ENCODE measurements around the gene MARK2. TPM values are rescaled to one million over a fixed set of nuclear protein-coding genes. Genes with fewer than 3 reads are reported as not detected.

Gene MARK2
- 31.8 and 33.4 TPM in 2 replicates for total RNA-seq
- long read RNA-seq, partial matches to known transcripts, result 0 of 1 reads
- long read RNA-seq, other reads (novel, unspliced or antisense), result 1 of 1 reads

- Mint-ChIP-seq H3K27ac (ENCODE audit: unreplicated experiment) (peak within 1 kb of the TSS; percentile 91), H3K9me3 (ENCODE audit: unreplicated experiment) (no peaks in the 10 kb centered on the region), H3K4me1 (ENCODE audit: unreplicated experiment) (peaks cover 33% of the 10 kb centered on the region), H3K27me3 (ENCODE audit: unreplicated experiment) (no peaks in the 10 kb centered on the region), H3K4me3 (ENCODE audit: unreplicated experiment) (peak within 1 kb of the TSS; percentile 94), H3K36me3 (ENCODE audit: unreplicated experiment) (peaks cover 2% of the 10 kb centered on the region)
- peak; percentile 100 for DNase-seq (ENCODE audit: extremely low spot score, unreplicated experiment)
- TF ChIP-seq CTCF (IDR thresholded peaks at IDR 0.05), result no peak
These were observed at the start of gene MARK2 for GRCh38 chr11:63838678-63839507. MARK2 (plus strand) TSS chr11:63839110; CDS start chr11:63839507, 397 bp downstream.

DNA sequence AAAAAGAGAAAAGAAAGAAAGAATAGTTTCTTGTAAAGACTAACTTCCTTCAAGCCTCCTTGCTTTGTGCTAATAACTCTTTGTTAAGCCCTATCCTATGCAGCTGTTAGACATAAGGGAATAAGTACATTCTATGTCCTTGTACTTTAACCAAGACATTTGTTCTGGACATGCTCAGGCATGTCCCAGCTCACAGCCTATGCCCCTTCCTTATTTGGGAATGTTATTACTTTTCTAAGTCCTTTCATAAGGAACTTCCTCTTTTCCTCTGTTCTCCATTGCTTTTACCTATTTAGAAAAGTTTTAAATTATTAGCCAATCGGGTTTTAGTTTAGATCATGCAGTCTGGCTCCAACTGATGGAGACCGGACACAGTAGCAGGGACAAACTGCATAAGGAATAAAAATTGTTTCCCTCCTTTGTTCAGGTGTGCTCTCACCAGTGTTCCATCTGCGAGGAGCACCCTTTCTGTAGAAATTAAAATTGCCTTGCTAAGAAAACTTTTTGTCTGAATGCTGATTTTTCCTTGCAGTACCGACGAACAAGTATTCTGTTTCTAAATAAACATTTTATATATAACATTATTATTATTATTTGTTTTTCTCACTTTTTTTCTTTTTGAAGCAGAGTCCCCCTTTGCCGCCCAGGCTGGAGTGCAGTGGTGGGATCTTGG lies 47.3 kb upstream of the MARK2 start:
- Mint-ChIP-seq H3K4me3 (ENCODE audit: unreplicated experiment) (no peak overlapping the region), H3K27me3 (ENCODE audit: unreplicated experiment) (no peaks in the 10 kb centered on the region), H3K9me3 (ENCODE audit: unreplicated experiment) (peaks cover 4% of the 10 kb centered on the region), H3K36me3 (ENCODE audit: unreplicated experiment) (peaks cover 7% of the 10 kb centered on the region), H3K27ac (ENCODE audit: unreplicated experiment) (no peak overlapping the region), H3K4me1 (ENCODE audit: unreplicated experiment) (no peaks in the 10 kb centered on the region)
- TF ChIP-seq CTCF (IDR thresholded peaks at IDR 0.05), result no peak
- no peak for DNase-seq (ENCODE audit: extremely low spot score, unreplicated experiment)

DNA sequence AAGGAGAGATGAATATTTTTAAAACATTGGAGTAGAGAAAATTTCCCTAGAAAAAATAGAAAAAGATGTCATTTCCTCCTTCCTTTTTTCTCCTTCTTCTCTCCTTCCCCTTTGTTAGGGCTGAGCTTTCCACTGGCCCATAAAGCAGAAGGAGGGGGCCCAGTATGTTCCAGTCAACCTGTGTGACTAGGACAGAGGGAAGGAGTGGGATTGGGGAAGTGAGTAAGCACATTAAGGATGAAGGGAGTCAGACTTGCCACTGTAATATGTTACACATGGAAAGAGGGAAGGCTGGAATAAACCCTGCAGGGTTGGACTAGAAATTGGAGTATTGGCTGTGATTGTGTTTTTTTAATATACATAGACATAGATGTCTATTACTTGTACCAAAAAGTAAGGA lies 45.7 kb upstream of the MARK2 start:
- Mint-ChIP-seq H3K27ac (ENCODE audit: unreplicated experiment) (no peak overlapping the region), H3K4me3 (ENCODE audit: unreplicated experiment) (no peak overlapping the region), H3K4me1 (ENCODE audit: unreplicated experiment) (no peaks in the 10 kb centered on the region), H3K27me3 (ENCODE audit: unreplicated experiment) (no peaks in the 10 kb centered on the region), H3K36me3 (ENCODE audit: unreplicated experiment) (peaks cover 7% of the 10 kb centered on the region), H3K9me3 (ENCODE audit: unreplicated experiment) (peaks cover 4% of the 10 kb centered on the region)
- no peak for TF ChIP-seq CTCF (IDR thresholded peaks at IDR 0.05)
- no peak for DNase-seq (ENCODE audit: extremely low spot score, unreplicated experiment)

DNA sequence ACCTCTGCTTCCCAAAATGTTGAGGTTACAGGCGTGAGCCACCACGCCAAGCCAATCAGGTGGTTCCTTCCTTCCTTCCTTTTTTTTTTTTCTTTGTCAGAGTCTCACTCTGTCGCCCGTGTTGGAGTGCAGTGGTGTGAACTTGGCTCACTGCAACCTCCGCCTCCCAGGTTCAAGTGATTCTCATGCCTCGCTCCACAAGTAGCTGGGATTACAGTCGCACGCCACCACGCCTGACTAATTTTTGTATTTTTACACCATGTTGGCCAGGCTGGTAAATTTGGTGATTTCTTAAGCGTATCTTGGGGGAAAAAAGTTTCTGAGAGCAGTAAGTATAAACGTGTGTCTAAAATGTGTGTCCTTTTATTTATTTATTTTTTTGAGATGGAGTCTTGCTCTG lies 43.8 kb upstream of the MARK2 start:
- no peak for DNase-seq (ENCODE audit: extremely low spot score, unreplicated experiment)
- H3K4me3 Mint-ChIP-seq (ENCODE audit: unreplicated experiment), result no peak overlapping the region
- H3K36me3 Mint-ChIP-seq (ENCODE audit: unreplicated experiment), result peaks cover 7% of the 10 kb centered on the region
- H3K9me3 Mint-ChIP-seq (ENCODE audit: unreplicated experiment), result peaks cover 4% of the 10 kb centered on the region
- TF ChIP-seq CTCF (IDR thresholded peaks at IDR 0.05), result no peak
- H3K27ac Mint-ChIP-seq (ENCODE audit: unreplicated experiment), result no peak overlapping the region
- no peaks in the 10 kb centered on the region for H3K27me3 Mint-ChIP-seq (ENCODE audit: unreplicated experiment)
- H3K4me1 Mint-ChIP-seq (ENCODE audit: unreplicated experiment), result no peaks in the 10 kb centered on the region

GRCh38 chr11:63800921-63801320 lies 38.0 kb upstream of the MARK2 start:
- no peak overlapping the region for H3K4me3 Mint-ChIP-seq (ENCODE audit: unreplicated experiment)
- H3K4me1 Mint-ChIP-seq (ENCODE audit: unreplicated experiment), result peaks cover under 1% of the 10 kb centered on the region
- no peaks in the 10 kb centered on the region for H3K36me3 Mint-ChIP-seq (ENCODE audit: unreplicated experiment)
- no peak overlapping the region for H3K27ac Mint-ChIP-seq (ENCODE audit: unreplicated experiment)
- no peak for TF ChIP-seq CTCF (IDR thresholded peaks at IDR 0.05)
- DNase-seq (ENCODE audit: extremely low spot score, unreplicated experiment), result no peak
- no peaks in the 10 kb centered on the region for H3K9me3 Mint-ChIP-seq (ENCODE audit: unreplicated experiment)
- H3K27me3 Mint-ChIP-seq (ENCODE audit: unreplicated experiment), result no peaks in the 10 kb centered on the region

Data from osteocyte (in vitro differentiated cells).